Measurements from ENCODE around the gene GRAMD1B.

Gene GRAMD1B

GRCh38 chr11:123429913-123430720 is at the start of gene GRAMD1B:
TSS of gene GRAMD1B (plus strand) at chr11:123430269. CDS start at chr11:123430793, 524 bp downstream.
- DNase-seq (ENCODE audit: low read depth), result peak; percentile 40

- no peak for DNase-seq (ENCODE audit: low read depth)
Measured at GRCh38 chr11:123381149-123381548, 48.9 kb upstream of the GRAMD1B start.

- no peak for DNase-seq (ENCODE audit: low read depth)
Measured at GRCh38 chr11:123381817-123382554, 48.1 kb upstream of the GRAMD1B start.

- no peak for DNase-seq (ENCODE audit: low read depth)
Measured at GRCh38 chr11:123382555-123383074, 47.5 kb upstream of the GRAMD1B start.

GRCh38 chr11:123384116-123384515 is 46.0 kb upstream of the GRAMD1B start:
- no peak for DNase-seq (ENCODE audit: low read depth)

GRCh38 chr11:123386796-123387510 is 43.1 kb upstream of the GRAMD1B start:
- no peak for DNase-seq (ENCODE audit: low read depth)

- DNase-seq (ENCODE audit: low read depth), result no peak
Measured at GRCh38 chr11:123388640-123389039, 41.4 kb upstream of the GRAMD1B start.

GRCh38 chr11:123390146-123390545 is 39.9 kb upstream of the GRAMD1B start:
- DNase-seq (ENCODE audit: low read depth), result no peak

- no peak for DNase-seq (ENCODE audit: low read depth)
Measured at GRCh38 chr11:123391646-123392348, 38.3 kb upstream of the GRAMD1B start.

GRCh38 chr11:123392431-123392830 is 37.6 kb upstream of the GRAMD1B start:
- DNase-seq (ENCODE audit: low read depth), result no peak

GRCh38 chr11:123392844-123393243 is 37.2 kb upstream of the GRAMD1B start:
- DNase-seq (ENCODE audit: low read depth), result no peak

- no peak for DNase-seq (ENCODE audit: low read depth)
Measured at GRCh38 chr11:123393312-123393927, 36.6 kb upstream of the GRAMD1B start.

- no peak for DNase-seq (ENCODE audit: low read depth)
Measured at GRCh38 chr11:123404676-123405075, 25.4 kb upstream of the GRAMD1B start.

GRCh38 chr11:123405123-123405592 is 24.9 kb upstream of the GRAMD1B start:
- no peak for DNase-seq (ENCODE audit: low read depth)

- no peak for DNase-seq (ENCODE audit: low read depth)
Measured at GRCh38 chr11:123406441-123407129, 23.5 kb upstream of the GRAMD1B start.

- peak; percentile 16 for DNase-seq (ENCODE audit: low read depth)
Measured at GRCh38 chr11:123407130-123407995, 22.7 kb upstream of the GRAMD1B start.

- no peak for DNase-seq (ENCODE audit: low read depth)
Measured at GRCh38 chr11:123407996-123408597, 22.0 kb upstream of the GRAMD1B start.

GRCh38 chr11:123408619-123409455 is 21.2 kb upstream of the GRAMD1B start:
- DNase-seq (ENCODE audit: low read depth), result no peak
